SK-N-SH treated with all-trans-retinoic acid at 6 μM for 48 hours (cell line): ENCODE results near the gene AFAP1.

Source experiments
- ATAC-seq: fragments of 200-7000 bp; cut with Tn5 transposase; 3 replicates; pipeline ENCODE4 v1.9.1; 2020; ENCODE audit warnings: mild to moderate bottlenecking, moderate library complexity
- BACH2 ChIP-seq: fragments of 250-450 bp; sonication (Bioruptor Pico); IDR thresholded peaks from 2 replicates; pipeline ENCODE4 v1.9.0; 2021; ENCODE audit warnings: mild to moderate bottlenecking, borderline replicate concordance
- CSDC2 ChIP-seq: fragments of 250-450 bp; sonication (Bioruptor Pico); IDR thresholded peaks from 2 replicates; pipeline ENCODE4 v1.5.0; 2020; ENCODE audit warnings: mild to moderate bottlenecking, moderate library complexity
- CSRNP3 ChIP-seq: fragments of 250-450 bp; sonication (Bioruptor Pico); IDR thresholded peaks from 2 replicates; pipeline ENCODE4 v1.5.1; 2021; ENCODE audit warnings: mild to moderate bottlenecking, moderate library complexity
- ESRRG ChIP-seq: fragments of 250-450 bp; sonication (Bioruptor Pico); IDR thresholded peaks from 2 replicates; pipeline ENCODE4 v1.6.1; 2021; ENCODE audit warnings: mild to moderate bottlenecking
- GLIS3 ChIP-seq: fragments of 250-450 bp; sonication (Bioruptor Pico); IDR thresholded peaks from 2 replicates; pipeline ENCODE4 v1.5.0; 2020; ENCODE audit warnings: mild to moderate bottlenecking, moderate library complexity
- ISL1 ChIP-seq: fragments of 250-450 bp; sonication (Bioruptor Pico); IDR thresholded peaks from 2 replicates; pipeline ENCODE4 v2.1.2; 2022; ENCODE audit warnings: mild to moderate bottlenecking, moderate library complexity
- OSR1 ChIP-seq: fragments of 250-450 bp; sonication (Bioruptor Pico); IDR thresholded peaks from 2 replicates; pipeline ENCODE4 v1.8.0; 2022; ENCODE audit warnings: moderate library complexity, mild to moderate bottlenecking, inconsistent platforms
- PATZ1 ChIP-seq: fragments of 250-450 bp; sonication (Bioruptor Pico); IDR thresholded peaks from 2 replicates; pipeline ENCODE4 v1.8.0; 2020; ENCODE audit warnings: mild to moderate bottlenecking, moderate library complexity, borderline replicate concordance
- POU6F1 ChIP-seq: fragments of 250-450 bp; sonication (Bioruptor Pico); IDR thresholded peaks from 2 replicates; pipeline ENCODE4 v1.8.0; 2021; ENCODE audit warnings: low read depth, mild to moderate bottlenecking, moderate library complexity, borderline replicate concordance
- PPARA ChIP-seq: fragments of 250-450 bp; sonication (Bioruptor Pico); IDR thresholded peaks from 2 replicates; pipeline ENCODE4 v1.5.0; 2020; ENCODE audit warnings: mild to moderate bottlenecking, borderline replicate concordance
- SNAI2 ChIP-seq: fragments of 250-450 bp; sonication (Bioruptor Pico); IDR thresholded peaks from 2 replicates; pipeline ENCODE4 v1.5.0; 2020; ENCODE audit warnings: mild to moderate bottlenecking, moderate library complexity
- TCF4 ChIP-seq: fragments of 250-450 bp; sonication (Bioruptor Pico); IDR thresholded peaks from 2 replicates; pipeline ENCODE4 v1.8.0; 2021; ENCODE audit warnings: mild to moderate bottlenecking, moderate library complexity, borderline replicate concordance
- TSHZ2 ChIP-seq: fragments of 250-450 bp; sonication (Bioruptor Pico); IDR thresholded peaks from 2 replicates; pipeline ENCODE4 v1.5.0; 2020; ENCODE audit warnings: mild to moderate bottlenecking, moderate library complexity
- ZFP3 ChIP-seq: fragments of 250-450 bp; sonication (Bioruptor Pico); IDR thresholded peaks from 2 replicates; pipeline ENCODE4 v1.5.0; 2020; ENCODE audit warnings: mild to moderate bottlenecking, moderate library complexity
- ZFP30 ChIP-seq: fragments of 450-650 bp; formaldehyde crosslinking; IDR thresholded peaks from 2 replicates; pipeline ENCODE4 v1.5.0; 2022; ENCODE audit warnings: mild to moderate bottlenecking, moderate library complexity
- ZNF565 ChIP-seq: fragments of 450-650 bp; formaldehyde crosslinking; conservative IDR thresholded peaks from 2 replicates; pipeline ENCODE4 v1.5.0; 2020; ENCODE audit warnings: low read depth, mild to moderate bottlenecking, moderate library complexity
- ZNF70 ChIP-seq: fragments of 450-650 bp; formaldehyde crosslinking; IDR thresholded peaks from 2 replicates; pipeline ENCODE4 v1.5.0; 2020; ENCODE audit warnings: mild to moderate bottlenecking, moderate library complexity
- ZNF8 ChIP-seq: fragments of 450-650 bp; formaldehyde crosslinking; IDR thresholded peaks from 2 replicates; pipeline ENCODE4 v1.5.0; 2020; ENCODE audit warnings: mild to moderate bottlenecking, moderate library complexity

AFAP1 gene

GRCh38 chr4:7774301-7775294 lies 165.1 kb downstream of the AFAP1 start:
- ATAC-seq = no peak
- no peak for TF ChIP-seq ZNF565 (CRISPR knock-in tag)
- TF ChIP-seq TSHZ2 = no peak
- TF ChIP-seq ZFP3 (CRISPR knock-in tag) = no peak
- TF ChIP-seq ESRRG = no peak
- TF ChIP-seq CSDC2 (CRISPR knock-in tag) = no peak
- no peak for TF ChIP-seq GLIS3 (CRISPR knock-in tag)
- TF ChIP-seq CSRNP3 (CRISPR knock-in tag) = no peak
- TF ChIP-seq, all 23 proteins: peak for 0

- TF ChIP-seq BACH2 (CRISPR knock-in tag) = no peak
- TF ChIP-seq PPARA (CRISPR knock-in tag) = no peak
- TF ChIP-seq OSR1 (CRISPR knock-in tag) = no peak
- no peak for TF ChIP-seq ESRRG
- no peak for TF ChIP-seq ZNF70 (CRISPR knock-in tag)
- TF ChIP-seq SNAI2 (CRISPR knock-in tag) = no peak
- no peak for TF ChIP-seq TCF4
- TF ChIP-seq ZFP3 (CRISPR knock-in tag) = no peak
- ATAC-seq = no peak
Measured at GRCh38 chr4:7773401-7774180, 166.1 kb downstream of the AFAP1 start.

GRCh38 chr4:7772711-7773385 lies 166.8 kb downstream of the AFAP1 start:
- ATAC-seq = no peak
- no peak for TF ChIP-seq ZFP30
- no peak for TF ChIP-seq BACH2 (CRISPR knock-in tag)
- no peak for TF ChIP-seq PPARA (CRISPR knock-in tag)

- ATAC-seq = no peak
- TF ChIP-seq ESRRG (no peak), TSHZ2 (no peak), POU6F1 (CRISPR knock-in tag) (no peak), ZNF8 (CRISPR knock-in tag) (no peak), CSRNP3 (CRISPR knock-in tag) (no peak), PATZ1 (CRISPR knock-in tag) (no peak), BACH2 (CRISPR knock-in tag) (no peak), ZFP30 (no peak), ISL1 (CRISPR knock-in tag) (no peak), ZFP3 (CRISPR knock-in tag) (no peak)
Measured at GRCh38 chr4:7771541-7772507, 167.8 kb downstream of the AFAP1 start.
